ENCODE data around the gene GTF2E1.

GRCh38 chr3:120765830-120766493 is 23.4 kb downstream of the GTF2E1 start:
- TF ChIP-seq TCF12 (IDR thresholded peaks at IDR 0.05; ENCODE audit: low read depth), result no peak
- TF ChIP-seq, protein P1, sequence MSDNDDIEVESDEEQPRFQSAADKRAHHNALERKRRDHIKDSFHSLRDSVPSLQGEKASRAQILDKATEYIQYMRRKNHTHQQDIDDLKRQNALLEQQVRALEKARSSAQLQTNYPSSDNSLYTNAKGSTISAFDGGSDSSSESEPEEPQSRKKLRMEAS (IDR thresholded peaks at IDR 0.05), result no peak
- TF ChIP-seq REST (IDR thresholded peaks at IDR 0.05; ENCODE audit: low read depth), result no peak
